Measurements from ENCODE around the gene TENT5A.

The TENT5A gene

DNA sequence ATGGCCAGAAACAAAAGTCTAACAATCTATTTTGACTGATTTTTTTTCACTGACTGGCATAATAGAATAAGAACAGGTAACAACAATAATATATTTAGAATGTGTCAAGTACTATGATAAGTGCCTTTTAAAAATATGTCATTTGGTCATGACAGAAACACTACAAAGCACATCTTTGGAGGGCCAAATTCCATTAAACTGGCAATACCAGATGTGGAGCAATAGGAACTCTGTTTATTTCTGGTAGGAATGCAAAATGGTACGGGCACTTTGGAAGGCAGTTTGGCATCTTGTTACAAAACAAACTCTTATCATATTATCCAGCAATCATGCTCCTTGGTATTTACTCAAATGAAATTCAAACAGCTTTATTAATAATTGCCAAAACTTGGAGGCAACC lies 39.3 kb downstream of the TENT5A start:
- DNase-seq (ENCODE audit: low read depth): no peak

- DNase-seq (ENCODE audit: low read depth): no peak
These were observed 44.3 kb downstream of the TENT5A start for GRCh38 chr6:81708113-81708699.

GRCh38 chr6:81704700-81705099 lies 47.8 kb downstream of the TENT5A start:
- DNase-seq (ENCODE audit: low read depth): no peak

GRCh38 chr6:81700414-81700813 lies 52.1 kb downstream of the TENT5A start:
- no peak for DNase-seq (ENCODE audit: low read depth)

- no peak for DNase-seq (ENCODE audit: low read depth)
These were observed 54.9 kb downstream of the TENT5A start for GRCh38 chr6:81697559-81697958.

DNA sequence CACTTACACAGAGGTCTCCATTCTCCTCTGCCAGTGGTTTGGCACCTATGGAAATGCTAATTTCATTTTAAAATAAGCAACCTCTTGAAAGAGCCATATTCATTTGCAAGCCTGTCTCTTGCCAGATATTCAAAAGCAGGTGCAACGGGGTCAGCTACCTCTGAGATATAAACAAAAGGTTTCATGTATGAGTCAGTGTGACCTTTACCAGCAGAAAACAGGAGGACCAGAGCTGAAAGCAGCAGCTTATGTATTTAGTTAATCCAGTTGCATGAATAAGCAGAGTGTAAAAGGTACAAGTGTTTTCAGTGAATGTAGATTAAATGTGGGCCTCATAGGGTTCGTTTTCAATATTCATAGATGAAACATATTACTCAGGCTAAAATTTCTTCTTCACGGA lies 56.0 kb downstream of the TENT5A start:
- DNase-seq (ENCODE audit: low read depth): no peak
